ENCODE data around the gene KLHL21.

DNA sequence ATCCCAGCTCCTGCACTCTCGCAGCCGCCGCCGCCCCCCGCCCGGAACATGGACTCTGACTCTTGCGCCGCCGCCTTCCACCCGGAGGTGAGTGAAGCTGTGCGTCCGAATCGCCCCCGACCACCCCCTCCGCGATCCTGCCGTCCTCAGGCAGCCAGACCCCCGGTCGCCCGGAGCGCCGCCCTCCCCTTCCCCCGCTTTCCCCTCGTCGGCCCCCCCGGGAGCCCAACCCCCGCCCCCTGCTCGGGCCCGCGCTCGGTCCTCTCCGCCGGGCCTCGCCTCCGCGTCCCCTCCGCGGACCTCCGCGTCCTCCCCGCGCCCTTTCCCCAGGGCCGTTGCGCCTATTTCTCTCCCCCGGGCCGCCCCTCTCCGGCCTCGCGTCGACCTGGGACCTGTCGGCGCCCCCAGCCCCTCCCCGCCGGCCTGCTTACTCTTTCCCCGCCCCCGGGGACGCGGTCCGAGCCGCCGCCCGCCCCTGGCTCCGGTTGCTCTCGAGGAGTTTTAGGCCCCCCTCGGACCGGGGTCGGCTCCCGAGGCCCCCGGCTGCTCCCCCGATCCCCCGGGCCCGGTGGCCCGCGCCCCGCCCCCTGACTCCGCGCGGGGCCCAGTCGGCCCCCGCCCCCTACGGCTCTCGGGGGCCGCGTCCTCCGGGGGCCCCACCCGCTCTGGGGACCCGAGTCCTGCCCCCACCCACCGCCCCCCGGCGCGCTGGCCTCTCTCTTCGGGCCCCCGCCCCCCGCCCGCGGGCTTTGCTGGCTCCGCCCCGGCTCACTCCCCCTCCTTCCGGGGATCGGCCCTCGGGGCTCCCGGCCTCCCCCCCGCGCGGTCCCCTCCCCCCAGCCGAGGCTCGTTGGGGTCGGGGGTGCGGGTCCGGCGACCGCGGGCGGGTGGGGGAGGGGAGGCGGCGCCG, 11.6 kb upstream of the KLHL21 start:
- TF ChIP-seq NR2C2 (CRISPR knock-in tag; IDR thresholded peaks at IDR 0.05) (no peak), KAT7 (CRISPR knock-in tag; IDR thresholded peaks at IDR 0.05; ENCODE audit: borderline replicate concordance) (no peak), FOXJ3 (CRISPR knock-in tag; IDR thresholded peaks at IDR 0.05; ENCODE audit: borderline replicate concordance) (no peak), CBFB (CRISPR knock-in tag; IDR thresholded peaks at IDR 0.05; ENCODE audit: low read depth) (no peak), ATF1 (CRISPR knock-in tag; IDR thresholded peaks at IDR 0.05) (no peak), ZNF232 (CRISPR knock-in tag; IDR thresholded peaks at IDR 0.05) (no peak), ZNF423 (CRISPR knock-in tag; IDR thresholded peaks at IDR 0.05) (no peak), HMGA2 (CRISPR knock-in tag; IDR thresholded peaks at IDR 0.05) (no peak), JUN (CRISPR knock-in tag; IDR thresholded peaks at IDR 0.05) (no peak)
- TF ChIP-seq, protein P1, sequence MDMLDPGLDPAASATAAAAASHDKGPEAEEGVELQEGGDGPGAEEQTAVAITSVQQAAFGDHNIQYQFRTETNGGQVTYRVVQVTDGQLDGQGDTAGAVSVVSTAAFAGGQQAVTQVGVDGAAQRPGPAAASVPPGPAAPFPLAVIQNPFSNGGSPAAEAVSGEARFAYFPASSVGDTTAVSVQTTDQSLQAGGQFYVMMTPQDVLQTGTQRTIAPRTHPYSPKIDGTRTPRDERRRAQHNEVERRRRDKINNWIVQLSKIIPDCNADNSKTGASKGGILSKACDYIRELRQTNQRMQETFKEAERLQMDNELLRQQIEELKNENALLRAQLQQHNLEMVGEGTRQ (CRISPR knock-in tag; IDR thresholded peaks at IDR 0.05): no peak
- TF ChIP-seq, protein P2, sequence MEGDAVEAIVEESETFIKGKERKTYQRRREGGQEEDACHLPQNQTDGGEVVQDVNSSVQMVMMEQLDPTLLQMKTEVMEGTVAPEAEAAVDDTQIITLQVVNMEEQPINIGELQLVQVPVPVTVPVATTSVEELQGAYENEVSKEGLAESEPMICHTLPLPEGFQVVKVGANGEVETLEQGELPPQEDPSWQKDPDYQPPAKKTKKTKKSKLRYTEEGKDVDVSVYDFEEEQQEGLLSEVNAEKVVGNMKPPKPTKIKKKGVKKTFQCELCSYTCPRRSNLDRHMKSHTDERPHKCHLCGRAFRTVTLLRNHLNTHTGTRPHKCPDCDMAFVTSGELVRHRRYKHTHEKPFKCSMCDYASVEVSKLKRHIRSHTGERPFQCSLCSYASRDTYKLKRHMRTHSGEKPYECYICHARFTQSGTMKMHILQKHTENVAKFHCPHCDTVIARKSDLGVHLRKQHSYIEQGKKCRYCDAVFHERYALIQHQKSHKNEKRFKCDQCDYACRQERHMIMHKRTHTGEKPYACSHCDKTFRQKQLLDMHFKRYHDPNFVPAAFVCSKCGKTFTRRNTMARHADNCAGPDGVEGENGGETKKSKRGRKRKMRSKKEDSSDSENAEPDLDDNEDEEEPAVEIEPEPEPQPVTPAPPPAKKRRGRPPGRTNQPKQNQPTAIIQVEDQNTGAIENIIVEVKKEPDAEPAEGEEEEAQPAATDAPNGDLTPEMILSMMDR (IDR thresholded peaks at IDR 0.05): no peak
- TF ChIP-seq, protein P3, sequence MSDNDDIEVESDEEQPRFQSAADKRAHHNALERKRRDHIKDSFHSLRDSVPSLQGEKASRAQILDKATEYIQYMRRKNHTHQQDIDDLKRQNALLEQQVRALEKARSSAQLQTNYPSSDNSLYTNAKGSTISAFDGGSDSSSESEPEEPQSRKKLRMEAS (CRISPR knock-in tag; IDR thresholded peaks at IDR 0.05): no peak
- TF ChIP-seq, protein P4, sequence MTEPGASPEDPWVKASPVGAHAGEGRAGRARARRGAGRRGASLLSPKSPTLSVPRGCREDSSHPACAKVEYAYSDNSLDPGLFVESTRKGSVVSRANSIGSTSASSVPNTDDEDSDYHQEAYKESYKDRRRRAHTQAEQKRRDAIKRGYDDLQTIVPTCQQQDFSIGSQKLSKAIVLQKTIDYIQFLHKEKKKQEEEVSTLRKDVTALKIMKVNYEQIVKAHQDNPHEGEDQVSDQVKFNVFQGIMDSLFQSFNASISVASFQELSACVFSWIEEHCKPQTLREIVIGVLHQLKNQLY (CRISPR knock-in tag; IDR thresholded peaks at IDR 0.05): no peak
- TF ChIP-seq, protein P5, sequence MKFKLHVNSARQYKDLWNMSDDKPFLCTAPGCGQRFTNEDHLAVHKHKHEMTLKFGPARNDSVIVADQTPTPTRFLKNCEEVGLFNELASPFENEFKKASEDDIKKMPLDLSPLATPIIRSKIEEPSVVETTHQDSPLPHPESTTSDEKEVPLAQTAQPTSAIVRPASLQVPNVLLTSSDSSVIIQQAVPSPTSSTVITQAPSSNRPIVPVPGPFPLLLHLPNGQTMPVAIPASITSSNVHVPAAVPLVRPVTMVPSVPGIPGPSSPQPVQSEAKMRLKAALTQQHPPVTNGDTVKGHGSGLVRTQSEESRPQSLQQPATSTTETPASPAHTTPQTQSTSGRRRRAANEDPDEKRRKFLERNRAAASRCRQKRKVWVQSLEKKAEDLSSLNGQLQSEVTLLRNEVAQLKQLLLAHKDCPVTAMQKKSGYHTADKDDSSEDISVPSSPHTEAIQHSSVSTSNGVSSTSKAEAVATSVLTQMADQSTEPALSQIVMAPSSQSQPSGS (CRISPR knock-in tag; IDR thresholded peaks at IDR 0.05; ENCODE audit: borderline replicate concordance, low read depth): no peak

Data from WTC11 (cell line).